H9 (cell line): ENCODE results near the gene ZSCAN1. TPM values are rescaled to one million over a fixed set of nuclear protein-coding genes. Genes with fewer than 3 reads are reported as not detected.

Experiments used
- DNase-seq: peaks from one replicate; pipeline ENCODE4 v3.0.0-alpha.2; 2017
- H2AFZ ChIP-seq: one replicate; pipeline ENCODE4 v1.6.1; 2013; ENCODE audit warnings: mild to moderate bottlenecking, low read length, control low read depth, moderate library complexity
- H2AK5ac ChIP-seq: 2 replicates; pipeline ENCODE4 v1.6.1; 2013; ENCODE audit warnings: low read length, control low read depth, mixed read lengths; ENCODE audit not compliant: insufficient read length
- H2BK120ac ChIP-seq: one replicate; pipeline ENCODE4 v1.6.1; 2013; ENCODE audit warnings: low read depth, mild to moderate bottlenecking, low read length, control low read depth, inconsistent platforms; ENCODE audit not compliant: poor library complexity, severe bottlenecking
- H2BK12ac ChIP-seq: 2 replicates; pipeline ENCODE4 v1.6.1; 2013; ENCODE audit warnings: low read length, control low read depth, mixed read lengths, low read depth; ENCODE audit not compliant: insufficient read length
- H2BK15ac ChIP-seq: 2 replicates; pipeline ENCODE4 v1.6.1; 2013; ENCODE audit warnings: low read depth, low read length, control low read depth
- H2BK20ac ChIP-seq: one replicate; pipeline ENCODE4 v1.6.1; 2013; ENCODE audit warnings: low read depth, mild to moderate bottlenecking, low read length, control low read depth, inconsistent platforms; ENCODE audit not compliant: poor library complexity, severe bottlenecking
- H2BK5ac ChIP-seq: 2 replicates; pipeline ENCODE4 v1.6.1; 2013; ENCODE audit warnings: low read length, control low read depth, mixed read lengths; ENCODE audit not compliant: insufficient read length
- H3K14ac ChIP-seq: 2 replicates; pipeline ENCODE4 v1.6.1; 2013; ENCODE audit warnings: low read length, control low read depth; ENCODE audit not compliant: insufficient read depth
- H3K18ac ChIP-seq: 2 replicates; pipeline ENCODE4 v1.6.1; 2013; ENCODE audit warnings: low read depth, mild to moderate bottlenecking, mixed read lengths, low read length, control low read depth; ENCODE audit not compliant: insufficient read length
- H3K23ac ChIP-seq: 2 replicates; pipeline ENCODE4 v1.6.1; 2013; ENCODE audit warnings: low read length, control low read depth, mixed read lengths, low read depth; ENCODE audit not compliant: insufficient read length
- H3K23me2 ChIP-seq: 2 replicates; pipeline ENCODE4 v1.6.1; 2013; ENCODE audit warnings: low read depth, mild to moderate bottlenecking, mixed read lengths, low read length, control low read depth; ENCODE audit not compliant: insufficient read length, poor library complexity, severe bottlenecking
- H3K27ac ChIP-seq: 2 replicates; pipeline ENCODE4 v1.5.1; 2013; ENCODE audit warnings: low read length, control low read depth, mixed read lengths, low read depth; ENCODE audit not compliant: insufficient read length
- H3K27me3 ChIP-seq: 2 replicates; pipeline ENCODE4 v1.6.1; 2013; ENCODE audit warnings: low read length, control low read depth, inconsistent platforms; ENCODE audit not compliant: insufficient read depth
- H3K4ac ChIP-seq: 2 replicates; pipeline ENCODE4 v1.6.1; 2013; ENCODE audit warnings: low read depth, mild to moderate bottlenecking, control low read depth, inconsistent platforms, low read length, moderate library complexity
- H3K4me1 ChIP-seq: 2 replicates; pipeline ENCODE4 v1.6.1; 2013; ENCODE audit warnings: low read length, control low read depth, inconsistent platforms; ENCODE audit not compliant: insufficient read depth
- H3K4me2 ChIP-seq: 2 replicates; pipeline ENCODE4 v1.6.1; 2013; ENCODE audit warnings: low read length, control low read depth, mixed read lengths; ENCODE audit not compliant: insufficient read length, insufficient read depth
- H3K56ac ChIP-seq: 2 replicates; pipeline ENCODE4 v1.6.1; 2013; ENCODE audit warnings: low read depth, mild to moderate bottlenecking, mixed read lengths, low read length, control low read depth; ENCODE audit not compliant: insufficient read length
- H3K79me1 ChIP-seq: 2 replicates; pipeline ENCODE4 v1.6.1; 2013; ENCODE audit warnings: low read depth, mild to moderate bottlenecking, moderate library complexity, low read length, control low read depth, inconsistent platforms; ENCODE audit not compliant: insufficient read depth, poor library complexity, severe bottlenecking
- H3K79me2 ChIP-seq: 2 replicates; pipeline ENCODE4 v1.6.1; 2013; ENCODE audit warnings: low read length, control low read depth, inconsistent platforms; ENCODE audit not compliant: insufficient read depth
- H3K9ac ChIP-seq: 2 replicates; pipeline ENCODE4 v1.6.1; 2013; ENCODE audit warnings: low read length, control low read depth, mixed read lengths; ENCODE audit not compliant: insufficient read length; ENCODE audit errors: extremely low read depth
- H3K9me3 ChIP-seq: one replicate; pipeline ENCODE4 v1.6.1; 2013; ENCODE audit warnings: low read depth, low read length, inconsistent platforms; ENCODE audit not compliant: control insufficient read depth
- H3T11ph ChIP-seq: one replicate; pipeline ENCODE4 v1.6.1; 2013; ENCODE audit warnings: mild to moderate bottlenecking, low read length, control low read depth, inconsistent platforms
- H4K20me1 ChIP-seq: one replicate; pipeline ENCODE4 v1.6.1; 2013; ENCODE audit not compliant: control insufficient read depth, insufficient read length, insufficient read depth
- H4K5ac ChIP-seq: 2 replicates; pipeline ENCODE4 v1.6.1; 2013; ENCODE audit warnings: low read depth, mild to moderate bottlenecking, mixed read lengths, low read length, control low read depth; ENCODE audit not compliant: insufficient read length
- H4K8ac ChIP-seq: replicated peaks from 2 replicates; pipeline ENCODE4 v1.6.1; 2013; ENCODE audit warnings: low read length, control low read depth, mixed read lengths, low read depth; ENCODE audit not compliant: insufficient read length
- H4K91ac ChIP-seq: 2 replicates; pipeline ENCODE4 v1.6.1; 2013; ENCODE audit warnings: low read depth, mild to moderate bottlenecking, moderate library complexity, mixed read lengths, low read length, control low read depth; ENCODE audit not compliant: insufficient read length
- H3K27ac Mint-ChIP-seq, 3 experiments: 2 replicates in 2 of 3; 3 replicates in 1 of 3; pipeline ENCODE4 v1.8.0; 2020 to 2021; ENCODE audit warnings: mixed read lengths in 3 of 3, mild to moderate bottlenecking in 1 of 3, moderate library complexity in 1 of 3
- H3K27me3 Mint-ChIP-seq: 2 replicates; pipeline ENCODE4 v1.8.0; 2021; ENCODE audit warnings: low read depth, mild to moderate bottlenecking, moderate library complexity, mixed read lengths
- H3K36me3 Mint-ChIP-seq, 3 experiments: 2 replicates in 2 of 3; 3 replicates in 1 of 3; pipeline ENCODE4 v1.8.0; 2020 to 2021; ENCODE audit warnings: low read depth in 3 of 3, mixed read lengths in 3 of 3; ENCODE audit not compliant: insufficient read depth in 1 of 3
- H3K4me1 Mint-ChIP-seq, 2 experiments: 2 replicates each; pipeline ENCODE4 v1.8.0; 2020; ENCODE audit warnings: mixed read lengths in 2 of 2
- H3K4me3 Mint-ChIP-seq, 2 experiments: 2 replicates in 1 of 2; 3 replicates in 1 of 2; pipeline ENCODE4 v1.8.0; 2020 to 2021; ENCODE audit warnings: mild to moderate bottlenecking in 2 of 2, mixed read lengths in 2 of 2, moderate library complexity in 1 of 2
- H3K9me3 Mint-ChIP-seq, 2 experiments: 2 replicates in 1 of 2; 3 replicates in 1 of 2; pipeline ENCODE4 v1.8.0; 2020; ENCODE audit warnings: mild to moderate bottlenecking in 2 of 2, mixed read lengths in 2 of 2, moderate library complexity in 1 of 2
- CTCF ChIP-seq: fragments of 200-600 bp; sonication (generic); conservative IDR thresholded peaks from 3 replicates; pipeline ENCODE4 v1.8.0; 2021; ENCODE audit warnings: antibody characterized with exemption, mild to moderate bottlenecking
- WGBS: extraction: QIAGEN DNeasy Blood & Tissue Kit; methylation state at CpG from one replicate; pipeline ENCODE4 v1.1.7; 2013; ENCODE audit warnings: missing lambda C conversion rate, low lambda C conversion rate, mixed read lengths; ENCODE audit not compliant: insufficient read length; ENCODE audit errors: extremely low coverage; 5-methylcytosine and 5-hydroxymethylcytosine counted together
- total RNA-seq: library from RNA; stranded (reverse); gene quantifications from 2 replicates; pipeline ENCODE4 v1.2.1, GENCODE V29; 2021

ZSCAN1 gene
- total RNA-seq, 1 experiment from 2014 or later = 1.2 TPM

GRCh38 chr19:58060231-58060630 lies 26.4 kb downstream of the ZSCAN1 start:
- H3K27me3 ChIP-seq = no peaks in the 10 kb centered on the region
- H2AK5ac ChIP-seq = no peak overlapping the region
- no peaks in the 10 kb centered on the region for H3K79me2 ChIP-seq
- peaks cover 10 to 17% of the 10 kb centered on the region in 2 experiments for H3K4me1 Mint-ChIP-seq
- peaks cover 4% of the 10 kb centered on the region for H3K9me3 ChIP-seq
- H3K14ac ChIP-seq = no peak overlapping the region
- H3K18ac ChIP-seq = no peak overlapping the region
- no peak overlapping the region for H4K91ac ChIP-seq
- no peak for DNase-seq
- no peak overlapping the region for H3K27ac Mint-ChIP-seq
- H3K79me1 ChIP-seq = no peaks in the 10 kb centered on the region
- no peak overlapping the region for H2BK20ac ChIP-seq
- H3K4me3 Mint-ChIP-seq = peak overlapping the region; percentile 4 to 53; a peak in 2 of 5 replicates
- TF ChIP-seq CTCF = no peak
- peaks cover 38 to 45% (median 42%) of the 10 kb centered on the region in 3 experiments for H3K36me3 Mint-ChIP-seq
- H3K4me2 ChIP-seq = no peak overlapping the region
- peaks cover 4% of the 10 kb centered on the region; the same call in 1 of the 2 replicates for H3K4me1 ChIP-seq
- H3T11ph ChIP-seq = no peak overlapping the region
- H2BK120ac ChIP-seq = no peak overlapping the region
- H4K5ac ChIP-seq = no peak overlapping the region
- H2BK15ac ChIP-seq = no peak overlapping the region
- H3K27ac ChIP-seq = no peak overlapping the region
- H2BK12ac ChIP-seq = no peak overlapping the region
- H3K23me2 ChIP-seq = peaks cover 3% of the 10 kb centered on the region
- WGBS = no CpG with 5 or more reads among the region's 24 CpGs
- no peak overlapping the region for H3K23ac ChIP-seq
- H3K56ac ChIP-seq = no peak overlapping the region
- H4K8ac ChIP-seq = no peak overlapping the region
- peaks cover 13% of the 10 kb centered on the region for H3K27me3 Mint-ChIP-seq
- no peak overlapping the region for H3K4ac ChIP-seq
- no peak overlapping the region for H2AFZ ChIP-seq
- no peak overlapping the region for H2BK5ac ChIP-seq
- H3K9me3 Mint-ChIP-seq = peaks cover 60 to 68% of the 10 kb centered on the region in 2 experiments
- H3K9ac ChIP-seq = no peak overlapping the region
- H4K20me1 ChIP-seq = no peaks in the 10 kb centered on the region
